Endothelial cell of umbilical vein (primary cell): ENCODE results near the gene RSRC1. TPM values are rescaled to one million over a fixed set of nuclear protein-coding genes. Genes with fewer than 3 reads are reported as not detected.

ENCODE experiments used
- BruUV-seq: library from RNA; stranded (reverse); fragments of 400-500 nt; replicated peaks from 2 replicates; lab custom pipeline; 2021; lab: Mats Ljungman, UMichigan
- CTCF ChIA-PET: fragments of 300-600, 350-600 bp; sonication (Branson Sonifier 250); formaldehyde crosslinking; loops from one replicate; lab custom pipeline; 2021; ENCODE audit warnings: antibody characterized with exemption, inconsistent platforms; lab: Charles Lee
- POLR2A ChIA-PET: fragments of 300-600, 350-600 bp; sonication (Branson Sonifier 250); formaldehyde crosslinking; loops from one replicate; lab custom pipeline; 2021; ENCODE audit warnings: antibody characterized with exemption, inconsistent platforms; lab: Charles Lee
- DNase-seq: peaks from one replicate; pipeline ENCODE4 v3.0.0-alpha.2; 2011; ENCODE audit warnings: low read depth, low spot score
- FAIRE-seq: peaks from 2 replicates; lab custom pipeline; 2011; peaks lifted over from hg19 to GRCh38; lab: Jason Lieb, UNC
- H2AFZ ChIP-seq: 2 replicates; pipeline ENCODE4 v1.6.0; 2012; ENCODE audit warnings: low read depth, low read length, control low read depth, inconsistent platforms
- H3K27ac ChIP-seq: 2 replicates; pipeline ENCODE4 v1.5.1; 2011; ENCODE audit warnings: low read depth, mild to moderate bottlenecking, control low read depth, low read length, moderate library complexity; ENCODE audit not compliant: insufficient read depth
- H3K27me3 ChIP-seq, 2 experiments: 2 replicates each; pipeline versions ENCODE4 v1.6.0 to v1.6.1; 2011; ENCODE audit warnings: low read length in 2 of 2, mixed read lengths in 1 of 2; ENCODE audit not compliant: control insufficient read depth in 2 of 2, insufficient read depth in 2 of 2
- H3K36me3 ChIP-seq, 2 experiments: 2 replicates in 1 of 2; 3 replicates in 1 of 2; pipeline ENCODE4 v1.5.1; 2011; ENCODE audit warnings: low read length in 2 of 2, mild to moderate bottlenecking in 1 of 2, moderate library complexity in 1 of 2; ENCODE audit not compliant: control insufficient read depth in 2 of 2, insufficient read depth in 2 of 2; ENCODE audit errors: extremely low read depth in 1 of 2
- H3K4me1 ChIP-seq: 3 replicates; pipeline ENCODE4 v1.5.1; 2011; ENCODE audit warnings: mild to moderate bottlenecking, low read length; ENCODE audit not compliant: control insufficient read depth, insufficient read depth; ENCODE audit errors: extremely low read depth
- H3K4me2 ChIP-seq: 2 replicates; pipeline ENCODE4 v1.6.1; 2011; ENCODE audit warnings: low read length, control low read depth, mixed read lengths; ENCODE audit not compliant: insufficient read depth
- H3K4me3 ChIP-seq, 3 experiments: fragments of 200-600 bp in 1 of 3; sonication (generic), shearing (Covaris generic) in 1 of 3; replicated peaks in 1 of 3; 2 replicates each; pipeline ENCODE4 v1.5.1; 2011 to 2016; ENCODE audit warnings: control low read depth in 3 of 3, low read length in 3 of 3, mild to moderate bottlenecking in 2 of 3, inconsistent platforms in 1 of 3, low read depth in 1 of 3, moderate library complexity in 1 of 3; ENCODE audit not compliant: insufficient read depth in 1 of 3
- H3K79me2 ChIP-seq: 2 replicates; pipeline ENCODE4 v1.6.0; 2012; ENCODE audit warnings: low read length, inconsistent platforms; ENCODE audit not compliant: control insufficient read depth, insufficient read depth
- H3K9ac ChIP-seq: replicated peaks from 2 replicates; pipeline ENCODE3; 2011; ENCODE audit warnings: low read length, control low read depth; ENCODE audit not compliant: insufficient read depth; ENCODE audit errors: extremely low read depth
- H3K9me1 ChIP-seq: replicated peaks from 3 replicates; pipeline ENCODE4 v1.6.0; 2011; ENCODE audit warnings: mild to moderate bottlenecking, low read length; ENCODE audit not compliant: control insufficient read depth, insufficient read depth; ENCODE audit errors: extremely low read depth
- H3K9me3 ChIP-seq: replicated peaks from 2 replicates; pipeline ENCODE4 v1.5.1; 2012; ENCODE audit warnings: low read length, inconsistent platforms; ENCODE audit not compliant: control insufficient read depth, insufficient read depth
- H4K20me1 ChIP-seq: replicated peaks from 2 replicates; pipeline ENCODE3; 2011; ENCODE audit warnings: mild to moderate bottlenecking, low read length; ENCODE audit not compliant: control insufficient read depth, insufficient read depth; ENCODE audit errors: extremely low read depth
- CTCF ChIP-seq, 2 donors: IDR thresholded peaks; 1 replicate in 1 of 2; 2 replicates in 1 of 2; pipeline ENCODE4 v1.5.1; 2011; ENCODE audit warnings: low read length in 2 of 2, mild to moderate bottlenecking in 2 of 2, moderate library complexity in 2 of 2, control low read depth in 1 of 2, inconsistent platforms in 1 of 2, low read depth in 1 of 2; ENCODE audit not compliant: insufficient read depth in 1 of 2; ENCODE audit errors: extremely low read depth in 1 of 2
- EZH2 ChIP-seq: IDR thresholded peaks from 2 replicates; pipeline ENCODE4 v1.6.1; 2012; ENCODE audit warnings: borderline replicate concordance, low read depth, mild to moderate bottlenecking, moderate library complexity, low read length, inconsistent platforms; ENCODE audit not compliant: severe bottlenecking
- FOS ChIP-seq: IDR thresholded peaks from 2 replicates; pipeline ENCODE4 v1.6.1; 2011; ENCODE audit warnings: mild to moderate bottlenecking, low read length, moderate library complexity, borderline replicate concordance; ENCODE audit not compliant: insufficient read depth
- GATA2 ChIP-seq: IDR thresholded peaks from 2 replicates; pipeline ENCODE4 v1.7.0; 2011; ENCODE audit warnings: low read depth, mild to moderate bottlenecking, moderate library complexity, mixed read lengths, low read length; ENCODE audit not compliant: insufficient read length, insufficient read depth
- JUN ChIP-seq: IDR thresholded peaks from 2 replicates; pipeline ENCODE4 v1.6.1; 2011; ENCODE audit warnings: borderline replicate concordance, low read depth; ENCODE audit not compliant: insufficient read length, insufficient read depth
- MAX ChIP-seq: IDR thresholded peaks from 2 replicates; pipeline ENCODE4 v1.6.1; 2011; ENCODE audit not compliant: insufficient read depth, insufficient read length
- MYC ChIP-seq: IDR thresholded peaks from one replicate; pipeline ENCODE4 v1.6.1; 2011; ENCODE audit warnings: mild to moderate bottlenecking, low read depth, low read length
- POLR2A ChIP-seq: IDR thresholded peaks from 2 replicates; pipeline ENCODE4 v1.6.1; 2012; ENCODE audit warnings: low read depth, mild to moderate bottlenecking, control low read depth, low read length
- POLR2AphosphoS5 ChIP-seq: IDR thresholded peaks from 2 replicates; pipeline ENCODE4 v1.6.1; 2012; ENCODE audit warnings: low read depth, mild to moderate bottlenecking, control low read depth, low read length, moderate library complexity; ENCODE audit not compliant: insufficient read depth
- dilution Hi-C: fragments of 300-500 bp; cut with MboI; formaldehyde crosslinking; loops from one replicate; pipeline ENCODE4 v1.15.0; 2019; ENCODE audit warnings: low sequenced_read_pairs; ENCODE audit not compliant: extremely low pct_ligation_motif_present
- intact Hi-C: fragments of 100-400 bp; cut with micrococcal nuclease; formaldehyde crosslinking; loops from one replicate; pipeline ENCODE4 v1.10.0; 2022
- polyA plus RNA-seq, 4 experiments: library from polyadenylated mRNA; depleted of rRNA in 3 of 4; stranded (reverse) in 3 of 4; unstranded in 1 of 4; fragments of >200 nt; gene quantifications; 2 replicates each; pipeline versions ENCODE4 v1.2.1 to v1.2.3, GENCODE V29; 2011 to 2012; ENCODE audit warnings: missing spikeins in 1 of 4
- total RNA-seq: library from RNA; stranded (reverse); gene quantifications from 2 replicates; pipeline ENCODE4 v1.2.3, GENCODE V29; 2021

The RSRC1 gene
- total and polyA plus RNA-seq, 2 donors (not counting 3 experiments of a cell fraction or from before 2014, with no cell fraction given) = 1.8 to 25.4 TPM

- no peak for FAIRE-seq
- no peaks in the 10 kb centered on the region for H3K9me3 ChIP-seq
- H4K20me1 ChIP-seq = no peaks in the 10 kb centered on the region
- intact Hi-C loops (no loop called here), dilution Hi-C loops (no loop called here)
- no peaks in the 10 kb centered on the region for H3K79me2 ChIP-seq
- H3K4me3 ChIP-seq = no peak overlapping the region
- H3K27ac ChIP-seq = no peak overlapping the region
- no peaks in the 10 kb centered on the region for H3K4me1 ChIP-seq
- DNase-seq = no peak
- TF ChIP-seq MAX = no peak
- TF ChIP-seq POLR2AphosphoS5 = no peak
- no peak for TF ChIP-seq GATA2
- TF ChIP-seq MYC = no peak
- no peak for TF ChIP-seq POLR2A
- TF ChIP-seq CTCF (IDR thresholded peaks at IDR 0.05; ENCODE audit: extremely low read depth in 1 of 2, insufficient read depth in 1 of 2, low read depth in 1 of 2, low read length in 2 of 2) = no peak
- TF ChIP-seq FOS = no peak
- no peak for TF ChIP-seq EZH2
- TF ChIP-seq JUN = no peak
- peaks cover 10 to 39% of the 10 kb centered on the region in 2 experiments for H3K27me3 ChIP-seq
- no peak overlapping the region for H2AFZ ChIP-seq
- ChIA-PET CTCF (interaction anchor here (1.0 to 2.1 kb wide), 2 partner anchors 349 to 446 kb away, joined by 3 to 6 read pairs; no protein-coding TSS in a partner anchor), POLR2A (interaction anchor here (0.6 kb wide), 1 partner anchor 730 kb away, joined by 3 read pairs; no protein-coding TSS in a partner anchor)
- H3K36me3 ChIP-seq = no peaks in the 10 kb centered on the region
- no peak overlapping the region for H3K4me2 ChIP-seq
- H3K9me1 ChIP-seq = no peaks in the 10 kb centered on the region
- BruUV-seq = no TSS peak
- H3K9ac ChIP-seq = no peak overlapping the region
Observed at GRCh38 chr3:158085358-158085757, 24.5 kb upstream of the RSRC1 start.
